CD1c-positive myeloid dendritic cell (primary cell): Measurements from ENCODE around the gene ZBED1.
A peak's percentile ranks its signal among the peaks of the same experiment; 100 is the strongest.
"Not testable (repeated sequence)": the region's sequence is repeated elsewhere in the genome, so short reads cannot be mapped to it uniquely, and the experiment has no call there.

Experiments
- DNase-seq: peaks from one replicate; pipeline ENCODE4 v3.0.0-alpha.2; 2016; ENCODE audit errors: extremely low spot score

Gene ZBED1

GRCh38 chrX:2500803-2501558, at the start of gene ZBED1, which contains the start of gene DHRSX:
ZBED1 (minus strand) TSS chrX:2500976; CDS start chrX:2490719, 10,257 bp downstream.
DHRSX (minus strand) TSS chrX:2500976; CDS start chrX:2500925, 51 bp downstream.
- peak; percentile 56 for DNase-seq

- DNase-seq = no peak
Measured at GRCh38 chrX:2549876-2550275, 49.1 kb upstream of the ZBED1 start.

DNA sequence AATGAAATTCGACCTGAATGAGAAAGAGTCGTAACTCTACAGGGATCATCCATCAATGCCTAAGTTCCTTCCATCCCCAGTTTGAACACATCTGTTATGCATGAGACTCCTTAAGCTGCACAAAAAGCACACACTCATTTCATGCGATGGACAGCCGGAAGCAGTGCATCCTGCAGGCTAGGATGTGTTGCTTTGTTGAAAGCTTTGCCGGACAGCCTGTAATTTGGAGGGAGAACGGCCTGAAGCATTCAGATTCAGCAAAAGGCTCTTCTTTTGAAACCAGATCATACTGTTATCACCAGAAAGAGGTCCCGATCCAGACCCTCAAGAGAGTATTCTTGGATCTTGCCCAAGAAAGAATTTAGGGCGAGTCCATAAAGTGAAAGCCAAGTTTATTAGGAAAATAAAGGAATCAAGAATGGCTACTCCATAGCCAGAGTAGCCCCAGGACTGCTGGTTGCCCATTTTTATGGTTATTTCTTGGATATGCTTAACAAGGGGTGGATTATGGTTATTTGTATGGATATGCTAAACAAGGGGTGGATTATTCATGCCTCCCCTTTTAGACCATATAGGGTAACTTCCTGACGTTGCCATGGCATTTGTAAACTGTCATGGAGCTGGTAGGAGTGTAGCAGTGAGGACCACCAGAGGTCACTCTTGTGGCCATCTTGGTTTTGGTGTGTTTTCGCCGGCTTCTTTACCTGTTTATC, 48.1 kb upstream of the ZBED1 start:
- DNase-seq = no peak

DNA sequence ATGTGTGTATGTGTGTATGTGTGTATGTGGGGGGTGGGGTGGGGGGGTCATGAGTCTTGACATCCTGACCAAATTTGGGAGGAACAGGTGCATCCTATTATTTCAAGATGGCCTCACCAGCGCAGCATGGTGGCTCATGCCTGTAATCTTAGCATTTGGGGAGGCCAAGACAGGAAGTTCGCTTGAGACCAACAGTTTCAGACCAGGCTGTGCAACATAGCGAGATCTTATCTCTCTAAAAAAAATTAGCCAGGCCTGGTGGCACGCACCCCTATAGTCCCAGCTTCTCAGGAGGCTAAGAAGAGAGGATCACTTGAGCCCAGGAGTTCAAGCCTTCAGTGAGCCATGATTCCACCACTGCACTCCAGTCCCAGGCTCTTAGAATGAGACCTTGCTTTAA, 47.0 kb upstream of the ZBED1 start:
- no peak for DNase-seq

GRCh38 chrX:2546496-2546895, 45.7 kb upstream of the ZBED1 start:
- no peak for DNase-seq

- DNase-seq = no peak
Measured at GRCh38 chrX:2545144-2545543, 44.4 kb upstream of the ZBED1 start.

GRCh38 chrX:2542826-2543521, 42.2 kb upstream of the ZBED1 start:
- no peak for DNase-seq

GRCh38 chrX:2541603-2542002, 40.8 kb upstream of the ZBED1 start:
- no peak for DNase-seq

- DNase-seq = no peak
Measured at GRCh38 chrX:2540426-2540947, 39.7 kb upstream of the ZBED1 start.

GRCh38 chrX:2539586-2539985, 38.8 kb upstream of the ZBED1 start:
- no peak for DNase-seq

GRCh38 chrX:2538031-2538757, 37.4 kb upstream of the ZBED1 start:
- no peak for DNase-seq

DNA sequence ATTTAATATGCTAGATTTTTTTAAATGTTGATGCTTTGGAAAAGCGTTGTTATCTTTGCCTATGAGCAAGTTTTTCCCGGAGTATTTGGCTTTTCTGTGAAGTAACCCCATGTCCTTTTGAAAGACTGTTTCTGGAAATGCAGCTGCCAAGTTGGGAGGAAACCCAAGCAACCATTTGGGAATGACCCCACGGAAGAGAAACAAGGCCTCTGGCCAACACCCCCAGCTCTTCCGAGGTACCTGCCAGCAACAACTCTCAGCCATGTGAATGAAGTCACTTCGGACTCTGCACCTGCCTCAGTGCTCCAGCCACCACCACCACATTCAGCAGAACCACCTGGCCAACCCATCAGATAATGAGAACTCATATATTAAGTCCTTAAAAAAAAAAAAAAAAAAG, 36.2 kb upstream of the ZBED1 start:
- DNase-seq = no peak

DNA sequence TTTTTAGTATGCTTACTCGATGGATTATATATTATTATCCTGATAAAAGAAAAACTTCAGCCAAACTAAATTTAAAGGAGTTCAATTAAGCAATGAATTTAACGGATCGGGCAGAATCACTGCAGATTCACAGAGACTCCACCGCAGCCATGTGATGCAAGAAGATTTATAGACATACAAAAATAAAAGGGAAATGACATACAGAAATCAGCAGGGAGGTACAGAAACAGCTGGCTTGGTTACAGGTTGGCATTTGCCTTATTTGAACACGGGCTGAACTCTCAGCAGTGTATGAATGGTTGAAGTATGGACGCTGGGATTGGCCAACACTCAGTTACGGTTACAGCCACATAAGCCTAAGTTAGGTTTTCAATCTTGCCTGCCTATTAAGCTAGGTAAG, 35.4 kb upstream of the ZBED1 start:
- peak; percentile 6 for DNase-seq

DNA sequence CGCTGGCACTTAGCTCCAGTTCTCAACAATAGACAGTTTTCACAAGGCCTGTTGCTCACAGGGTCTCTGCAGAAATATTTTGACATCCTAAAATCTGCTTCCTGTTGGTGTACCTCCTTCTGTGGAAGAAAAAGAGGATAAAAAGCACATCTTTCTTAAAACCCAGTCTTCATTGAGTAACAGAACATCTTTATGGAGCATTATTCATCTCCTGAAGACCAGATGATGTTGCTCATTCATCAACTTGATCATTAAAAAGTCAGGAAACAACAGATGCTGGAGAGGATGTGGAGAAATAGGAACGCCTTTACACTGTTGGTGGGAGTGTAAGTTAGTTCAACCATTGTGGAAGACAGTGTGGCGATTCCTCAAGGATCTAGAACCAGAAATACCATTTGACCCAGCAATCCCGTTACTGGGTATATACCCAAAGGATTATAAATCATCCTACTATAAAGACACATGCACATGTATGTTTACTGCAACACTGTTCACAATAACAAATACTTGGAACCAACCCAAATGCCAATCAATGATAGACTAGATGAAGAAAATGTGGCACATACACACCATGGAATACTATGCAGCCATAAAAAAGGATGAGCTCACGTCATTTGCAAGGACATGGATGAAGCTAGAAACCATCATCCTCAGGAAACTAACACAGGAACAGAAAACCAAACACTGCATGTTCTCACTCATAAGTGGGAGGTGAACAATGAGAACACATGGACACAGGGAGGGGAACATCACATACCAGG, 33.7 kb upstream of the ZBED1 start:
- DNase-seq = not testable (repeated sequence)

- no peak for DNase-seq
Measured at GRCh38 chrX:2533424-2533823, 32.6 kb upstream of the ZBED1 start.

DNA sequence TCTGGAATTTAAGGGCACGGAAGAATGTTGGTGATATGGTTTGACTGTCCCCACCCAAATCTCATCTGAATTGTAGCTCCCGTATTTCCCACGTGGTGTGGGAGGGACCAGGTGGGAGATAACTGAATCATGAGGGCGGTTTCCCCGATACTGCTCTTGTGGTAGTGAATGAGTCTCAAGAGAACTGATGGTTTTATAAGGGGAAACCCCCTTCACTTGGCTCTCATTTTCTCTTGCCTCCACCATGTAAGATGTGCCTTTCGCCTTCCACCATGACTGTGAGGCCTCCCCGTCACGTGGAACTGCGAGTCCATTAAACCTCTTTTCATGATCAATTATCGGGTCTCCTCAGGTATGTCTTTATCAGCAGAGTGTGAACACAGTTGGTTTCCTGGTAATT, 25.6 kb upstream of the ZBED1 start:
- DNase-seq = no peak

DNA sequence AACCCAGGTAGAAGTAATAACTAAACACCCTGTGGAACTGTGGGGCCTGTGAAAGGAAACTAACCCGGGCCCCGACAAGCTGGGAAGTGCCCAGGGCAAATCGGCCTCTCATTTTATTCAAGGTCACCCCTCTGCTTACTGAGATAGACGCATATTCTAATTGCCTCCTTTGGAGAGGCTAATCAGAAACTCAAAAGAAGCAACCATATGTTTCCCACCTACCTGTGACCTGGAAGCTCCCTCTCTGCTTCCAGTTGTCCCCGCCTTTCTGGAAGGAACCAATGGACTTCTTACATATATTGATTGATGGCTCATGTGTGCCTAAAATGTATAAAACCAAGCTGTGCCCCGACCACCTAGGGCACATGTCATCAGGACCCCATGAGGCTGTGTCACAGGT, 23.1 kb upstream of the ZBED1 start:
- no peak for DNase-seq

- peak; percentile 76 for DNase-seq
Measured at GRCh38 chrX:2521927-2522386, 21.2 kb upstream of the ZBED1 start.

DNA sequence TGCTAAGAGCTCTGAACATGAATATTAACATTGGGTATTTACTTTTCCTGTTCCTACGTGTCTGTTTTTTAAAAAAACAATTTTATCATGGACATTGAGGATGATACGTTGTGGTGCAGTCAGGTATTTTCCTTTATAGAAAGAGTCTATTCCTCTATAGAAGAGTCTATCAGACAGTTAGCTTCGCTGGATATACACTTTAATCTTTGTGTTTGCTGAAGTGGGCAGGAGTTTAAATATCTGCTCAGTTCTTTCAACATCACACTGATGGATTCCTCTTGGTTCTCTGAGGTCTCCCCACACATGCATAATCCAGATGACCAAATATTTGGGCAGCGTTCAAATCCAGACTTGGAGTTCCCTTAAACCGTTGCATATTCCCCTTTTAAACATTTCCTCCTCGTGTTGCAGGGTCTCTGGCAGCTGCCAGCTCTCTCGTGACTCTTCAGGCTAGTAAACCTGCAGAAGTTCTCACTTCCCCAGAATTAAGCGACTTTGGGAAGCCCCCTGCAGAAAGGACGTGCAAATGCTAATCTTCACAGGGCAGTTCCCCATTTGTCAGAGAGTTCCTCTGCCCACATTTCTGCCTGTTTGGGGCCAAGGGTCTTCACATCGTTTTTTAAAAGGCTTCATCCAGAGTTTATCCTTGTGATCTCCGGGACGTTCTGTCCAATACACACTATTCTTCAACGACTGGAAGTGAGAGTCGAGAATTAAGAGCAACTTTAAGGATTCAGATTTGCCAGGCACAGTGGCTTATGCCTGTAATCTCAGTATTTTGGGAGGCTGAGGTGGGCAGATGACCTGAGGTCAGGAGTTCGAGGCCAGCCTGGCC, 20.5 kb upstream of the ZBED1 start:
- DNase-seq = peak; percentile 93

GRCh38 chrX:2520539-2520938, 19.8 kb upstream of the ZBED1 start:
- no peak for DNase-seq
